Endodermal cell (in vitro differentiated cells): Measurements from ENCODE around the gene CERS6. TPM values are rescaled to one million over a fixed set of nuclear protein-coding genes. Genes with fewer than 3 reads are reported as not detected.

Source experiments
- DNase-seq: peaks from one replicate; pipeline ENCODE4 v3.0.0-alpha.2; 2017
- H3K27ac ChIP-seq: 2 replicates; pipeline ENCODE4 v1.5.1; 2013; ENCODE audit warnings: mild to moderate bottlenecking, low read depth, low read length, moderate library complexity
- H3K27me3 ChIP-seq: 2 replicates; pipeline ENCODE4 v1.6.1; 2013; ENCODE audit warnings: mild to moderate bottlenecking, low read length, moderate library complexity; ENCODE audit not compliant: insufficient read depth, control insufficient read depth, poor library complexity, severe bottlenecking
- H3K36me3 ChIP-seq: 2 replicates; pipeline ENCODE4 v1.7.0; 2013; ENCODE audit warnings: mild to moderate bottlenecking, low read length, moderate library complexity; ENCODE audit not compliant: control insufficient read depth, insufficient read depth
- H3K4me1 ChIP-seq: one replicate; pipeline ENCODE4 v1.7.0; 2013; ENCODE audit warnings: low read length; ENCODE audit not compliant: control insufficient read depth, insufficient read depth
- H3K4me3 ChIP-seq: 2 replicates; pipeline ENCODE4 v1.5.1; 2013; ENCODE audit warnings: mild to moderate bottlenecking, low read length, moderate library complexity
- H3K9ac ChIP-seq: 2 replicates; pipeline ENCODE4 v1.6.1; 2013; ENCODE audit warnings: mild to moderate bottlenecking, low read length, moderate library complexity; ENCODE audit not compliant: poor library complexity, severe bottlenecking; ENCODE audit errors: extremely low read depth
- H3K9me3 ChIP-seq: 2 replicates; pipeline ENCODE4 v1.6.1; 2013; ENCODE audit warnings: mild to moderate bottlenecking, low read length, moderate library complexity; ENCODE audit not compliant: control insufficient read depth
- H3K27ac Mint-ChIP-seq: 2 replicates; pipeline ENCODE4 v1.8.0; 2020; ENCODE audit warnings: mixed read lengths
- H3K27me3 Mint-ChIP-seq: 2 replicates; pipeline ENCODE4 v1.8.0; 2021; ENCODE audit warnings: mild to moderate bottlenecking, mixed read lengths; ENCODE audit not compliant: insufficient read depth
- H3K36me3 Mint-ChIP-seq: 2 replicates; pipeline ENCODE4 v1.8.0; 2020; ENCODE audit warnings: low read depth, mixed read lengths
- H3K4me1 Mint-ChIP-seq: 2 replicates; pipeline ENCODE4 v1.8.0; 2020; ENCODE audit warnings: mixed read lengths
- H3K4me3 Mint-ChIP-seq: 2 replicates; pipeline ENCODE4 v1.8.0; 2020; ENCODE audit warnings: mild to moderate bottlenecking, moderate library complexity, mixed read lengths
- H3K9me3 Mint-ChIP-seq: 2 replicates; pipeline ENCODE4 v1.8.0; 2020; ENCODE audit warnings: mild to moderate bottlenecking, mixed read lengths
- CTCF ChIP-seq: fragments of 200-600 bp; sonication (generic); conservative IDR thresholded peaks from 2 replicates; pipeline ENCODE4 v1.5.0; 2021; ENCODE audit warnings: antibody characterized with exemption, mild to moderate bottlenecking
- WGBS, 2 experiments: methylation state at CpG; one replicate each; pipeline versions ENCODE4 v1.1.5 to v1.1.7; 2013; ENCODE audit warnings: missing lambda C conversion rate in 2 of 2, mixed read lengths in 1 of 2; ENCODE audit not compliant: insufficient coverage in 1 of 2, insufficient read length in 1 of 2; 5-methylcytosine and 5-hydroxymethylcytosine counted together
- total RNA-seq, 2 donors: library from RNA; stranded (reverse); fragmentation: NEBNext Ultra II Directional in 1 of 2; extraction: Animal tissue kit (Norgen Biotek cat#: 25700) in 1 of 2; gene quantifications; 2 replicates in 1 of 2; 3 replicates in 1 of 2; pipeline ENCODE4 v1.2.1, GENCODE V29; 2021

Gene CERS6
- total RNA-seq, 2 donors from 2014 or later = 41.3 to 52.0 TPM

- no peak for DNase-seq
- Mint-ChIP-seq H3K36me3 (no peaks in the 10 kb centered on the region), H3K27me3 (no peaks in the 10 kb centered on the region), H3K27ac (peak overlapping the region; percentile 54), H3K4me3 (peak overlapping the region; percentile 23), H3K9me3 (no peaks in the 10 kb centered on the region), H3K4me1 (peaks cover 66% of the 10 kb centered on the region)
- Histone ChIP-seq H3K36me3 (no peaks in the 10 kb centered on the region), H3K27me3 (no peaks in the 10 kb centered on the region), H3K27ac (no peak overlapping the region), H3K4me1 (peaks cover 32% of the 10 kb centered on the region), H3K9ac (no peak overlapping the region), H3K4me3 (peak overlapping the region; percentile 66), H3K9me3 (no peaks in the 10 kb centered on the region)
- TF ChIP-seq CTCF = no peak
- 60 to 77% methylated on average over 1 to 2 of the region's 2 CpGs for WGBS, 2 experiments
These were observed 10.2 kb downstream of the CERS6 start for GRCh38 chr2:168466190-168466737.

DNA sequence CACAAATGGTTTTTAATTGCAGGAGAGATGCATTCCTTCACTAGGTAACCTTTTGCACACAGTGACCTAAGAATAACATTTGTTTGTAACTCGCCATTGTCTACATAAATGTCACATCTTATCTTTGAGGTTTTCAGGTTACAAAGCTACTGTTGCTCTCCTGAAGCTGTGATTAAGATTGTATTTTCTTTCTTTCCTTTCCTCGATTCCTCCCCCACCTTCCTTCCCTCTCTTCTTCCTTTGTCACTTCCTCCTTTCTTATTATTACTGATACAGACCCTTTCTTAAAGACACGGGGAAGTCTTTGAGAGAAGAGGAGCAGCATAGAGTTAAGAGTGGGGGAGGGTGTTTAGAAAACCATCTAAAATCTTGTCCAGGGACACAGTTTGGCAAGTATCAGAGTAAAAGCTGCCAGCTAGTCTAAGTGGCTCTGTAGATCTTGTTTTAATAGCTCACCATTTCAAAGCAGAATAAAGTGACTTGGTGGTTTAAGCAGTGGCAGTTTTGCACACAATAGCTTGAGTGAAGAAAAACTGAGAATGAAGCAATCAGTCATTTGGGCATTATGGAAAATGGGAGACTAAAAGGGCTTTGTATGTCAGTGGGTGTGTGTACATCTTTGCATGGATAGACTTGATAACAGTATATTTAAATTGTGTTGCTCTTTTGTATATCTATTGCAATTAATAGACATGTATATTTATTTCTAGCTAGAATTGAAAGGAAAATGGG is 10.9 kb downstream of the CERS6 start:
- Histone ChIP-seq H3K9ac (no peak overlapping the region), H3K4me1 (peaks cover 37% of the 10 kb centered on the region), H3K27ac (no peak overlapping the region), H3K27me3 (no peaks in the 10 kb centered on the region), H3K4me3 (peak overlapping the region; percentile 66), H3K36me3 (no peaks in the 10 kb centered on the region), H3K9me3 (no peaks in the 10 kb centered on the region)
- Mint-ChIP-seq H3K4me3 (peak overlapping the region; percentile 23), H3K4me1 (peaks cover 68% of the 10 kb centered on the region), H3K27ac (peak overlapping the region; percentile 54), H3K36me3 (no peaks in the 10 kb centered on the region), H3K27me3 (no peaks in the 10 kb centered on the region), H3K9me3 (no peaks in the 10 kb centered on the region)
- DNase-seq = no peak
- 25 to 86% methylated on average over 1 to 3 of the region's 3 CpGs for WGBS, 2 experiments
- no peak for TF ChIP-seq CTCF

GRCh38 chr2:168467729-168468128 is 11.7 kb downstream of the CERS6 start:
- no peak overlapping the region for H3K27ac ChIP-seq
- H3K27me3 ChIP-seq = no peaks in the 10 kb centered on the region
- no peaks in the 10 kb centered on the region for H3K9me3 ChIP-seq
- H3K9ac ChIP-seq = no peak overlapping the region
- peak overlapping the region; percentile 23 for H3K4me3 Mint-ChIP-seq
- 96 to 100% methylated on average over 2 of the region's 2 CpGs for WGBS, 2 experiments
- no peaks in the 10 kb centered on the region for H3K9me3 Mint-ChIP-seq
- H3K4me1 Mint-ChIP-seq = peaks cover 70% of the 10 kb centered on the region
- H3K36me3 Mint-ChIP-seq = no peaks in the 10 kb centered on the region
- no peak for DNase-seq
- H3K4me3 ChIP-seq = peak overlapping the region; percentile 66
- no peak overlapping the region for H3K27ac Mint-ChIP-seq
- no peaks in the 10 kb centered on the region for H3K36me3 ChIP-seq
- no peak for TF ChIP-seq CTCF
- no peaks in the 10 kb centered on the region for H3K27me3 Mint-ChIP-seq
- peaks cover 37% of the 10 kb centered on the region for H3K4me1 ChIP-seq
